A549 (cell line): Measurements from ENCODE around the gene RASSF8.

Experiments
- BHLHE40 ChIP-seq: IDR thresholded peaks from 2 replicates; pipeline ENCODE4 v1.6.1; 2012; ENCODE audit warnings: low read depth, low read length, inconsistent platforms
- CTCF ChIP-seq: fragments of >200 bp; sonication (Bioruptor Twin); formaldehyde crosslinking; IDR thresholded peaks from 3 replicates; pipeline ENCODE4 v1.5.1; 2016

- TF ChIP-seq CTCF (no peak), BHLHE40 (no peak)
Observed at GRCh38 chr12:26127404-26127803, 168.9 kb downstream of the RASSF8 start.
